ENCODE data around the gene TMEM156. TPM values are rescaled to one million over a fixed set of nuclear protein-coding genes. Genes with fewer than 3 reads are reported as not detected.

The TMEM156 gene
- total and polyA plus RNA-seq, 2 experiments from 2014 or later, result not detected

DNA sequence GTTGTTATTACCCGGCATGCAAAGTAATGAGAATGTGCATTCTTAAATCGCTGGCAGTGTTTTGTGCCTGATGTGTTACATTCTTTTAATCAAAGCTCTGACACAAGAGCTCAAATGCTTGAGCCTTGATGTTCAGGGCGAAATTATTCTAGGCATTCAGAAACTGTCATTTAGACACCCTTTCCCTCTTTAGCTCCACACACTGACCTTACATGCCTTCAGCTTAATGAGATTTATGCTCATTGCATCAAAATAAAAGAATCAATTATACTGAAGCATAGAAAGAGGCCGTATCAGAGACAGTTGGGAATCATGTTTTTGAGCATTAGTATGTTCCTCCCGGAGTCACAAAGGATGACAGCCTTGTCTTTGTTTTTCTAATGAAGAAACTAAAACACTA is 107.9 kb downstream of the TMEM156 start:
- no peaks in the 10 kb centered on the region for H3K79me2 ChIP-seq (replicated peaks; ENCODE audit: insufficient read depth)
- no peaks in the 10 kb centered on the region for H3K9me2 ChIP-seq (ENCODE audit: insufficient read depth)
- H3K4me2 ChIP-seq, result no peak overlapping the region
- peaks cover 3% of the 10 kb centered on the region for H3K27me3 Mint-ChIP-seq (ENCODE audit: insufficient read depth, low read depth, poor library complexity)
- H3K4me1 ChIP-seq (ENCODE audit: insufficient read depth), result 0 out of 2 replicates have a peak, but pooled peaks cover 4% of the 10 kb centered on the region
- H3K4me1 Mint-ChIP-seq, result no peaks in the 10 kb centered on the region
- H3K27ac Mint-ChIP-seq, result no peak overlapping the region
- no peak overlapping the region for H3K4me3 Mint-ChIP-seq
- ATAC-seq (no peak), DNase-seq (ENCODE audit: low spot score) (no peak)
- no peaks in the 10 kb centered on the region for H3K27me3 ChIP-seq (ENCODE audit: insufficient read depth)
- TF ChIP-seq, protein P1, sequence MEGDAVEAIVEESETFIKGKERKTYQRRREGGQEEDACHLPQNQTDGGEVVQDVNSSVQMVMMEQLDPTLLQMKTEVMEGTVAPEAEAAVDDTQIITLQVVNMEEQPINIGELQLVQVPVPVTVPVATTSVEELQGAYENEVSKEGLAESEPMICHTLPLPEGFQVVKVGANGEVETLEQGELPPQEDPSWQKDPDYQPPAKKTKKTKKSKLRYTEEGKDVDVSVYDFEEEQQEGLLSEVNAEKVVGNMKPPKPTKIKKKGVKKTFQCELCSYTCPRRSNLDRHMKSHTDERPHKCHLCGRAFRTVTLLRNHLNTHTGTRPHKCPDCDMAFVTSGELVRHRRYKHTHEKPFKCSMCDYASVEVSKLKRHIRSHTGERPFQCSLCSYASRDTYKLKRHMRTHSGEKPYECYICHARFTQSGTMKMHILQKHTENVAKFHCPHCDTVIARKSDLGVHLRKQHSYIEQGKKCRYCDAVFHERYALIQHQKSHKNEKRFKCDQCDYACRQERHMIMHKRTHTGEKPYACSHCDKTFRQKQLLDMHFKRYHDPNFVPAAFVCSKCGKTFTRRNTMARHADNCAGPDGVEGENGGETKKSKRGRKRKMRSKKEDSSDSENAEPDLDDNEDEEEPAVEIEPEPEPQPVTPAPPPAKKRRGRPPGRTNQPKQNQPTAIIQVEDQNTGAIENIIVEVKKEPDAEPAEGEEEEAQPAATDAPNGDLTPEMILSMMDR (conservative IDR thresholded peaks at IDR 0.05; ENCODE audit: low read depth in 2 of 2), result no peak
- no peak for TF ChIP-seq POLR2AphosphoS5 (IDR thresholded peaks at IDR 0.05; ENCODE audit: low read depth)
- TF ChIP-seq EZH2phosphoT487 (IDR thresholded peaks at IDR 0.05; ENCODE audit: unreplicated experiment), result no peak
- no peak for TF ChIP-seq NANOG (IDR thresholded peaks at IDR 0.05; ENCODE audit: borderline replicate concordance)
- no peak for TF ChIP-seq CREB1 (CRISPR knock-in tag; IDR thresholded peaks at IDR 0.05; ENCODE audit: low read depth)
- no peak for TF ChIP-seq ZNF331 (CRISPR knock-in tag; IDR thresholded peaks at IDR 0.05; ENCODE audit: low read depth)
- TF ChIP-seq, protein P2, sequence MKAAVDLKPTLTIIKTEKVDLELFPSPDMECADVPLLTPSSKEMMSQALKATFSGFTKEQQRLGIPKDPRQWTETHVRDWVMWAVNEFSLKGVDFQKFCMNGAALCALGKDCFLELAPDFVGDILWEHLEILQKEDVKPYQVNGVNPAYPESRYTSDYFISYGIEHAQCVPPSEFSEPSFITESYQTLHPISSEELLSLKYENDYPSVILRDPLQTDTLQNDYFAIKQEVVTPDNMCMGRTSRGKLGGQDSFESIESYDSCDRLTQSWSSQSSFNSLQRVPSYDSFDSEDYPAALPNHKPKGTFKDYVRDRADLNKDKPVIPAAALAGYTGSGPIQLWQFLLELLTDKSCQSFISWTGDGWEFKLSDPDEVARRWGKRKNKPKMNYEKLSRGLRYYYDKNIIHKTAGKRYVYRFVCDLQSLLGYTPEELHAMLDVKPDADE (IDR thresholded peaks at IDR 0.05), result no peak
- no peaks in the 10 kb centered on the region for H3K36me3 Mint-ChIP-seq (ENCODE audit: low read depth)
- no peaks in the 10 kb centered on the region for H4K20me1 ChIP-seq (replicated peaks; ENCODE audit: insufficient read depth)
- H3K4me3 ChIP-seq, result no peak overlapping the region
- no peak overlapping the region for H3K27ac ChIP-seq (ENCODE audit: low read depth)
- no peaks in the 10 kb centered on the region for H3F3A ChIP-seq (replicated peaks; ENCODE audit: low read depth)
- H3K9me3 Mint-ChIP-seq, result no peaks in the 10 kb centered on the region
- H2AFZ ChIP-seq, result no peak overlapping the region
- no peaks in the 10 kb centered on the region for H3K36me3 ChIP-seq (ENCODE audit: insufficient read depth)

DNA sequence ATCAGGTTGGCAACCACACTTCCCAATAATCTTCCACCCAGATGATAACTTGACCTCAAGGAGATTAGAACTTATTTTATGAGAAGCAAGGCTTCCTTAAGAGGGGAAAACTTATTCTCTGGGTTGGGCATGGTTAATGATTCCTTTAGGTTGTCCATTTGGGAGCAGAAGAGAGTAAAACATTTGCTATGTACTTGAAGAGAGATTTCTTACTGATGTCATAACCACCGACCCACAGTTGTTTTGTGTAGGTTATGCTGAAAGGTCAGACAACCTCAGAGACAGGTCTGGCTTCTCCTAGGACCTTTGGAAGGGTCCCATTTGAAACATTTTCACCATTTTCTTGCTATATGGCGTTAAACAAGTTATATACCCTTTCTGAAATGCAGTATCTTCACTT is 108.5 kb downstream of the TMEM156 start:
- H3K9me2 ChIP-seq (ENCODE audit: insufficient read depth), result no peaks in the 10 kb centered on the region
- H3F3A ChIP-seq (replicated peaks; ENCODE audit: low read depth), result no peaks in the 10 kb centered on the region
- no peak for DNase-seq (ENCODE audit: low spot score)
- H3K27me3 ChIP-seq (ENCODE audit: insufficient read depth), result no peaks in the 10 kb centered on the region
- H3K36me3 ChIP-seq (ENCODE audit: insufficient read depth), result no peaks in the 10 kb centered on the region
- no peak overlapping the region for H2AFZ ChIP-seq
- H3K4me1 ChIP-seq (ENCODE audit: insufficient read depth), result 0 out of 2 replicates have a peak, but pooled peaks cover 4% of the 10 kb centered on the region
- H4K20me1 ChIP-seq (replicated peaks; ENCODE audit: insufficient read depth), result no peaks in the 10 kb centered on the region
- H3K4me3 ChIP-seq, result no peak overlapping the region
- no peaks in the 10 kb centered on the region for H3K79me2 ChIP-seq (replicated peaks; ENCODE audit: insufficient read depth)
- Mint-ChIP-seq H3K27me3 (ENCODE audit: insufficient read depth, low read depth, poor library complexity) (peaks cover 3% of the 10 kb centered on the region), H3K36me3 (ENCODE audit: low read depth) (no peaks in the 10 kb centered on the region), H3K4me1 (no peaks in the 10 kb centered on the region), H3K9me3 (no peaks in the 10 kb centered on the region), H3K27ac (no peak overlapping the region), H3K4me3 (no peak overlapping the region)
- no peak for ATAC-seq
- no peak overlapping the region for H3K4me2 ChIP-seq
- H3K27ac ChIP-seq (ENCODE audit: low read depth), result no peak overlapping the region
- no peak for TF ChIP-seq JUNB (IDR thresholded peaks at IDR 0.05; ENCODE audit: unreplicated experiment)
- no peak for TF ChIP-seq ZNF114 (CRISPR knock-in tag; IDR thresholded peaks at IDR 0.05)
- no peak for TF ChIP-seq EZH2 (IDR thresholded peaks at IDR 0.05; ENCODE audit: low read depth, unreplicated experiment)
- TF ChIP-seq, protein P3, sequence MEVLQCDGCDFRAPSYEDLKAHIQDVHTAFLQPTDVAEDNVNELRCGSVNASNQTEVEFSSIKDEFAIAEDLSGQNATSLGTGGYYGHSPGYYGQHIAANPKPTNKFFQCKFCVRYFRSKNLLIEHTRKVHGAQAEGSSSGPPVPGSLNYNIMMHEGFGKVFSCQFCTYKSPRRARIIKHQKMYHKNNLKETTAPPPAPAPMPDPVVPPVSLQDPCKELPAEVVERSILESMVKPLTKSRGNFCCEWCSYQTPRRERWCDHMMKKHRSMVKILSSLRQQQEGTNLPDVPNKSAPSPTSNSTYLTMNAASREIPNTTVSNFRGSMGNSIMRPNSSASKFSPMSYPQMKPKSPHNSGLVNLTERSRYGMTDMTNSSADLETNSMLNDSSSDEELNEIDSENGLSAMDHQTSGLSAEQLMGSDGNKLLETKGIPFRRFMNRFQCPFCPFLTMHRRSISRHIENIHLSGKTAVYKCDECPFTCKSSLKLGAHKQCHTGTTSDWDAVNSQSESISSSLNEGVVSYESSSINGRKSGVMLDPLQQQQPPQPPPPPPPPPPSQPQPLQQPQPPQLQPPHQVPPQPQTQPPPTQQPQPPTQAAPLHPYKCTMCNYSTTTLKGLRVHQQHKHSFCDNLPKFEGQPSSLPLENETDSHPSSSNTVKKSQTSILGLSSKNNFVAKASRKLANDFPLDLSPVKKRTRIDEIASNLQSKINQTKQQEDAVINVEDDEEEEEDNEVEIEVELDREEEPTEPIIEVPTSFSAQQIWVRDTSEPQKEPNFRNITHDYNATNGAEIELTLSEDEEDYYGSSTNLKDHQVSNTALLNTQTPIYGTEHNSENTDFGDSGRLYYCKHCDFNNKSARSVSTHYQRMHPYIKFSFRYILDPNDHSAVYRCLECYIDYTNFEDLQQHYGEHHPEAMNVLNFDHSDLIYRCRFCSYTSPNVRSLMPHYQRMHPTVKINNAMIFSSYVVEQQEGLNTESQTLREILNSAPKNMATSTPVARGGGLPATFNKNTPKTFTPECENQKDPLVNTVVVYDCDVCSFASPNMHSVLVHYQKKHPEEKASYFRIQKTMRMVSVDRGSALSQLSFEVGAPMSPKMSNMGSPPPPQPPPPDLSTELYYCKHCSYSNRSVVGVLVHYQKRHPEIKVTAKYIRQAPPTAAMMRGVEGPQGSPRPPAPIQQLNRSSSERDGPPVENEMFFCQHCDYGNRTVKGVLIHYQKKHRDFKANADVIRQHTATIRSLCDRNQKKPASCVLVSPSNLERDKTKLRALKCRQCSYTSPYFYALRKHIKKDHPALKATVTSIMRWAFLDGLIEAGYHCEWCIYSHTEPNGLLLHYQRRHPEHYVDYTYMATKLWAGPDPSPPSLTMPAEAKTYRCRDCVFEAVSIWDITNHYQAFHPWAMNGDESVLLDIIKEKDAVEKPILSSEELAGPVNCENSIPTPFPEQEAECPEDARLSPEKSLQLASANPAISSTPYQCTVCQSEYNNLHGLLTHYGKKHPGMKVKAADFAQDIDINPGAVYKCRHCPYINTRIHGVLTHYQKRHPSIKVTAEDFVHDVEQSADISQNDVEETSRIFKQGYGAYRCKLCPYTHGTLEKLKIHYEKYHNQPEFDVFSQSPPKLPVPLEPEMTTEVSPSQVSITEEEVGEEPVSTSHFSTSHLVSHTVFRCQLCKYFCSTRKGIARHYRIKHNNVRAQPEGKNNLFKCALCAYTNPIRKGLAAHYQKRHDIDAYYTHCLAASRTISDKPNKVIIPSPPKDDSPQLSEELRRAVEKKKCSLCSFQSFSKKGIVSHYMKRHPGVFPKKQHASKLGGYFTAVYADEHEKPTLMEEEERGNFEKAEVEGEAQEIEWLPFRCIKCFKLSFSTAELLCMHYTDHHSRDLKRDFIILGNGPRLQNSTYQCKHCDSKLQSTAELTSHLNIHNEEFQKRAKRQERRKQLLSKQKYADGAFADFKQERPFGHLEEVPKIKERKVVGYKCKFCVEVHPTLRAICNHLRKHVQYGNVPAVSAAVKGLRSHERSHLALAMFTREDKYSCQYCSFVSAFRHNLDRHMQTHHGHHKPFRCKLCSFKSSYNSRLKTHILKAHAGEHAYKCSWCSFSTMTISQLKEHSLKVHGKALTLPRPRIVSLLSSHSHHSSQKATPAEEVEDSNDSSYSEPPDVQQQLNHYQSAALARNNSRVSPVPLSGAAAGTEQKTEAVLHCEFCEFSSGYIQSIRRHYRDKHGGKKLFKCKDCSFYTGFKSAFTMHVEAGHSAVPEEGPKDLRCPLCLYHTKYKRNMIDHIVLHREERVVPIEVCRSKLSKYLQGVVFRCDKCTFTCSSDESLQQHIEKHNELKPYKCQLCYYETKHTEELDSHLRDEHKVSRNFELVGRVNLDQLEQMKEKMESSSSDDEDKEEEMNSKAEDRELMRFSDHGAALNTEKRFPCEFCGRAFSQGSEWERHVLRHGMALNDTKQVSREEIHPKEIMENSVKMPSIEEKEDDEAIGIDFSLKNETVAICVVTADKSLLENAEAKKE (CRISPR knock-in tag; IDR thresholded peaks at IDR 0.05), result no peak
- no peak for TF ChIP-seq EZH2phosphoT487 (IDR thresholded peaks at IDR 0.05; ENCODE audit: unreplicated experiment)
- no peak for TF ChIP-seq CREB1 (CRISPR knock-in tag; IDR thresholded peaks at IDR 0.05; ENCODE audit: low read depth)
- no peak for TF ChIP-seq STAT1 (IDR thresholded peaks at IDR 0.05; ENCODE audit: unreplicated experiment)
- TF ChIP-seq, protein P2 (IDR thresholded peaks at IDR 0.05), result no peak
- TF ChIP-seq ZNF331 (CRISPR knock-in tag; IDR thresholded peaks at IDR 0.05; ENCODE audit: low read depth), result no peak
- TF ChIP-seq NANOG (IDR thresholded peaks at IDR 0.05; ENCODE audit: borderline replicate concordance), result no peak
